GM21529 (cell line): ENCODE data around the gene DUSP22.
A peak's percentile ranks its signal among the peaks of the same experiment; 100 is the strongest.

Experiments
- ATAC-seq: cut with Tn5 transposase; IDR thresholded peaks from one replicate; pipeline ENCODE4 v1.9.1; 2021; ENCODE audit not compliant: unreplicated experiment

Gene DUSP22

DNA sequence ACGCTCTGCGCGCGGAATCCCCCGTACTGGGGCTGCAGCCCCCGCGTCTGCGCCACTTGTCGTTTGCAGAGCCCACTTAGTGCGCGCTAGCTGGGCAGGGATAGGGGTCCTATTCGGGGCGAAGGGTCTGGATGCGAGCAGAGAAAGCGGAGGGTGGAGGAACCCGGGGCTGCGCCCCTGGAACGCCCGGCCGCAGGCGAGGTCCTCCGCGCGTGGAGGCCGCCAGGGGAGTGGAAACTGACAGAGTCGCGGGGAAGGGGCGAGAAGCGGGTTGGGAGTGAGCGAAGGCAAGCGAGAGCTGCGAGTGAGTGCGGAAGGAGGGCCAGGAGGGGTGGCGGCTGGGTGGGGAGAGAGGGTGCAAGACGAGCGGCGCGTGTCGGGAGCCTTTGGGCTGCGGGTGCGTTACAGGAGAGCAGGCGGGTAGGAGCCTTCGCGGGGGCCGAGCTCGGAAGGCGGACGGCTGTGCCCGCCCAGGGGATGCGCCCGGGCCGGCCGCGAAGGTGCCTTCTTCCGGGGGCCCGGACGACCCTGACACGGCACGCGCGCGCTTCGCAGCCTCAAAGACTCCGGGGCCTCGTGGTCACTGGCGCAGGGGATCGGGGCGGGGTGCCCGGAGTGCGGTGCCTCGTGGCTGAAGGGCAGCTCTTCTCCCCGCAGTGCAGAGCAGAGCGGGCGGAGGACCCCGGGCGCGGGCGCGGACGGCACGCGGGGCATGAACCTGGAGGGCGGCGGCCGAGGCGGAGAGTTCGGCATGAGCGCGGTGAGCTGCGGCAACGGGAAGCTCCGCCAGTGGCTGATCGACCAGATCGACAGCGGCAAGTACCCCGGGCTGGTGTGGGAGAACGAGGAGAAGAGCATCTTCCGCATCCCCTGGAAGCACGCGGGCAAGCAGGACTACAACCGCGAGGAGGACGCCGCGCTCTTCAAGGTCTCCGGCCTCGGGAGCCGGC lies 100.4 kb downstream of the DUSP22 start:
- ATAC-seq = no peak

- ATAC-seq = no peak
Observed at GRCh38 chr6:393391-394221, 101.3 kb downstream of the DUSP22 start.

DNA sequence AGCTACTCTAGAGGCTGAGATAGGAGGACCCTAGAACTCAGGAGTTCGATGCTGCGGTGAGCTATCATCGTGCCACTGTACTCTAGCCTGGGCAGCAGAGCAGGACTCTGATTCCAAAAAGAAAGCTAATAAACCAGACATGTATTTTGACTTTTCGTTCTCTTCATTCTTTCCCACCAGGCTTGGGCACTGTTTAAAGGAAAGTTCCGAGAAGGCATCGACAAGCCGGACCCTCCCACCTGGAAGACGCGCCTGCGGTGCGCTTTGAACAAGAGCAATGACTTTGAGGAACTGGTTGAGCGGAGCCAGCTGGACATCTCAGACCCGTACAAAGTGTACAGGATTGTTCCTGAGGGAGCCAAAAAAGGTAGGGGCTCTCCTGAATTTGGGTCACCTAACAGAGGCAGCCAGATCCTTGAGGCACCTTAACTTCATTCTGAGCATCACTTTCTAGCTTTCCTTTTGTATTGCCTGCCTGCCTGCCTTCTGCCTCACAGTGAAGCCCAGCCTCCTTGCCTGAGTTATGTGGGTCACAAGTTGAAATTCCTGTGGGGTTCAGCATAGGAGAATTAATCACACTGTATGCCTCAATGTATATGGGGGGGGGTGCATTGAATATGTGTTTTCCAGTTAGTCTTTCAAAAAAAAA lies 102.5 kb downstream of the DUSP22 start:
- ATAC-seq = no peak

DNA sequence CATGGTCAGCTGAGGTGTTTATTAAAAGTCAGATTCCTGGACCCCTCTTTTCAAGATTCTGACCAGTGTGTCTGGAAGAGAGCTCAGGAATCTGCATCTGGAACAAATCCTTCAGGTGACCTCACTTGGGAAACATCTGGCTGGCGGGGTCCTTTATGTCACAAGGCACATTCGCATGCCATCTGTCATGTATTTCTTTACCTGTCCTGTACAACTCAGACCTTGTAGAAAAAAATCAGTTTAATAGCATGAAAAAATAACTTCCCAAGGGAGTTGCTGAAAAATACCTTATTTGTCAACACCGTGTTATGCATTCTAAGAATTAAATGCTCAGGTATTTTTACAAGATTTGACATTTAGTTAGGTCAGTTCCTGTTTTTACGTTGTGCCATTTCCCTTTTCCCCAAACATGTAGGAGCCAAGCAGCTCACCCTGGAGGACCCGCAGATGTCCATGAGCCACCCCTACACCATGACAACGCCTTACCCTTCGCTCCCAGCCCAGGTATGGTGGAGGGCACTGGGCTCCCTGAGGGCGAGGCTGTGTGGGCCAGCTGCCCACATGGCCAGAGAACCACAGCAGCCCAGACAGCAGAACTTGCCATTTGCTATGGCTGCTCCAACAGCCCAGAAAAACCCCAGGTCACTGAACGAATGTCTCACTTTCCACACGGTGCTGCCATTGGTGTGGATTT lies 103.3 kb downstream of the DUSP22 start:
- no peak for ATAC-seq

DNA sequence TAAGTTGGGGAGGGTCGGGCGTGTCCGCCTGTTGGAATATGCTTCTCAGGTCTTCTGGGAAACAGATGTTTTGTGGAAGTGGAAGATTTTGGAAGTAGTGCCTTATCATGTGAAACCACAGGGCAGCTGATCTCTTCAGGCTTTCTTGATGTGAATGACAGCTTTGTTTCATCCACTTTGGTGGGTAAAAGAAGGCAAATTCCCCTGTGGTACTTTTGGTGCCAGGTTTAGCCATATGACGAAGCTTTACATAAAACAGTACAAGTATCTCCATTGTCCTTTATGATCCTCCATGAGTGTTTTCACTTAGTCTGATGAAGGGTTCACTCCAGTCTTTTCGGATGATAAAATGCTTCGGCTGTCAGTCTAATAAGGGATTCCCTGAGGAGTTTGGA lies 103.8 kb downstream of the DUSP22 start:
- no peak for ATAC-seq

DNA sequence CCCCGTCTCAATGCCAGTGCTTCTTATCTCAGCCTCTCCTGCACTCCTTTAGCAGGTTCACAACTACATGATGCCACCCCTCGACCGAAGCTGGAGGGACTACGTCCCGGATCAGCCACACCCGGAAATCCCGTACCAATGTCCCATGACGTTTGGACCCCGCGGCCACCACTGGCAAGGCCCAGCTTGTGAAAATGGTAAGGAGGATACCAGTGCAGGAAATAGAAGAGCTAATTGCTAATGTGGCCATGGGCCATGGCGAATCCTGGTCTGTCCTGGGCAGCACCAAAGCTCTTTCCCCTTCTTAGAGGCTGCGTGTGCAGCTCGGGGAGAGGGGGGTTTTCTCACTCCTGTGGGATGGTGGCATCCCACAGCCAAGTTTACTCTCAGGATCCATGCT lies 104.8 kb downstream of the DUSP22 start:
- ATAC-seq = no peak

- no peak for ATAC-seq
Observed at GRCh38 chr6:397604-398003, 105.3 kb downstream of the DUSP22 start.

DNA sequence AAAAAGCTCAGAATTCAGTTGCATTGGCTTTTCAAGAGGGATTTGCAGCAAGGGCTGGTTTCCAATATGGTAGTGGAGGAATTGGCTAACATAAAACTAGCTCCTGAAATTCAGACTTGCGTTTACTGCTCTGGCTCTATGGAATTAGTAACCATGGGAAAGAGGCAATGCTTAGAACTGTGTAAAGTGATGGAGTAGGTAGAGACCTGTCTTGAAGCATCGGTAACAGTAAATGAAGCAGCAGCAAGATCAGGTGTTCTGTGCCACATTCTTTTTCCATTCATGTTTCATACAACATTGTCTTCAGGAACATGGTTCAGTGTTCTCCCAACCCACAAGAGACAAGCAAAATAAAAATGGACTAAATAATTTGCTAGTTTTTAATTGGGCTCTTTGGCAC lies 105.8 kb downstream of the DUSP22 start:
- no peak for ATAC-seq

DNA sequence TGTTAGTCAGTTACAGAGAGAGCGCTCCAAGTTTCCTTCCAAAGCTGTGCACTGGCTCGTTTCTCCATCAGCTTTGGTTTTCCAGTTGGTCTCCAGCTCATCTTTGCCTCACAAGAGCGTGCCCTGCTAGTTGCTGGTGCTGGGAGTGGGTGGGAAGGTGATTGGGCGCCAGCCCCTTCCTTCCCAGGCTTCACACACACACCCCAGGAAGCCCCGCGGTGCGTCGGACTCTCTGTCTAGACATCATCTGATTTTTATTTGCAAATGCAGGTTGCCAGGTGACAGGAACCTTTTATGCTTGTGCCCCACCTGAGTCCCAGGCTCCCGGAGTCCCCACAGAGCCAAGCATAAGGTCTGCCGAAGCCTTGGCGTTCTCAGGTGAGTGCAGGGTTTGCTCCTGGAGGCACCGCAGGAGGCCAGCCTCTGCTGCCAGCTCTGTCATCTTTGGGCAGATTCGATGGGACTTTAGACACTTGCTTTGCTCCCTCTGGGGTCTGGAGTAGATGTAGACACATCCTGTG lies 106.3 kb downstream of the DUSP22 start:
- no peak for ATAC-seq

DNA sequence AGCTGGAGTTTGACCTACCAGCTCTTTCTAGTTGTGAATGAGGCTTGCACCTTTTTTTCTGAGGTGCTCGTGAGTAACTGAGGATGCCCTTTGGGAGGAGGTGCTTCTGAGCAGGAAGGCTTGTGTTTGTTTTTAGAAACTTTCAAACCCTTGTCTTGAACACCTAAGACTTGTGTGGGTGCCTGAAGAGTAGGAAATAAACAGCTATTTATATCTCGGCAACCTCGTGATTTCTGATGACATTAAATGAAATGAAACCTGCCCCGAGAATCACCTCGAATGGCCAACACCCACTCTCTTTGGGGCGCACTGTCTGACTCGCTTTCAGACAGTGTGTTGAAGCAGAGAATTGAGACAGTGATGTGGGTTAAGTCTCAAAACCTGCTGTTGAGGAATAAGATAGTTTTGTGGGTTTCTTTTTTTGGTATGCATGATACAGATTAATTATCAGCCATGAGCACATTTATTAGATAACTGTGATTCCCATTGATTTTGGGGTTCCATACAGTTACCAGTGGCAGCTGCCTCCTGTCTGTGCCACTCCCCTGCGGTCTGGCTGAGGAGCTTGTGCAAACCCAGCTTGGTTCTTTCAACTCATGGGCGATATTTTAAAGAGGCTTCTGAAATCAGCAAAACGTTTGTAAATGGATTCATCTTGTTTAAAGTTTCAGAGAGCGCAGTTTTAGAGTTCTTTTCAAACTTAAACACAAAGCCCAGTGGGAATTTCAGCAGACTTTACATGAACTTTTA lies 107.7 kb downstream of the DUSP22 start:
- peak; percentile 54 for ATAC-seq

DNA sequence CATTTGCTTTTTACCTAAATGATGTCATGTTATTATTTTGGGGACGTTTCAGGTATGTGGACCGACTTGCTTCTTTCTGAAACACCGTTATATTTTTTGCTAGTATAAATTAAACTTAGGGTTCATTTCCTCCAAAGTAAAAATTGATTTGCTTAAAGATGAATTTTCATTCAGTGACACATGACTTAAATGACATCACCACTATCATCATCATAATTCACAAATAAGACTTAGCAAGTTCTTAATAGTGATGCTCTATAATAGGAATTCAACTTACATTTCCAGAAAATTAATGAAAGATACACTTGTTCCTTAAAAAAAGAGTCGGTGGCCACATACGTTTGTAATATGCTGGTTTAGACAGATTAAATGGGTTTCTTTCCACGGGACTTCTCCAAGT lies 108.5 kb downstream of the DUSP22 start:
- ATAC-seq = no peak
